SU-DHL-6 (cell line): ENCODE results near the gene ARHGEF28.

Experiments
- H2AFZ ChIP-seq: fragments of 200-600 bp; sonication (generic); 2 replicates; pipeline ENCODE4 v1.6.1; 2014; ENCODE audit warnings: low read depth, mild to moderate bottlenecking, moderate library complexity, mixed read lengths, antibody characterized with exemption, low read length; ENCODE audit not compliant: severe bottlenecking
- H3F3A ChIP-seq: fragments of 200-600 bp; shearing (Covaris generic); 2 replicates; pipeline ENCODE4 v1.6.0; 2016; ENCODE audit warnings: antibody characterized with exemption, mild to moderate bottlenecking; ENCODE audit not compliant: insufficient read depth
- H3K27ac ChIP-seq: fragments of 200-600 bp; sonication (generic); 2 replicates; pipeline ENCODE4 v1.5.1; 2016; ENCODE audit warnings: low read depth, mild to moderate bottlenecking, low read length, moderate library complexity, mixed read lengths
- H3K27me3 ChIP-seq: fragments of 200-600 bp; sonication (generic), shearing (Covaris generic); 2 replicates; pipeline ENCODE4 v1.6.0; 2014; ENCODE audit warnings: mild to moderate bottlenecking, low read length
- H3K36me3 ChIP-seq: fragments of 200-600 bp; sonication (generic); 2 replicates; pipeline ENCODE4 v1.6.1; 2014; ENCODE audit warnings: mild to moderate bottlenecking, low read length, mixed read lengths
- H3K4me2 ChIP-seq: fragments of 300-600, 200-600 bp; shearing (Covaris generic), sonication (generic); 2 replicates; pipeline ENCODE4 v1.6.0; 2014; ENCODE audit warnings: low read length, low read depth, mild to moderate bottlenecking; ENCODE audit not compliant: poor library complexity, severe bottlenecking
- H3K4me3 ChIP-seq: fragments of 200-600 bp; sonication (generic); 2 replicates; pipeline ENCODE4 v1.5.1; 2014; ENCODE audit warnings: antibody characterized with exemption, low read length, mild to moderate bottlenecking, mixed read lengths; ENCODE audit not compliant: insufficient read depth, poor library complexity, severe bottlenecking
- H3K79me2 ChIP-seq: fragments of 200-600 bp; sonication (generic); 2 replicates; pipeline ENCODE4 v1.6.1; 2014; ENCODE audit warnings: mild to moderate bottlenecking, low read length, moderate library complexity; ENCODE audit not compliant: insufficient read depth
- H3K9ac ChIP-seq: fragments of 200-600 bp; sonication (generic); 2 replicates; pipeline ENCODE4 v1.7.0; 2014; ENCODE audit warnings: mild to moderate bottlenecking, low read length
- H3K9me2 ChIP-seq: fragments of 200-600 bp; sonication (generic); replicated peaks from 2 replicates; pipeline ENCODE4 v1.6.1; 2014; ENCODE audit warnings: low read length; ENCODE audit not compliant: insufficient read depth
- H3K9me3 ChIP-seq: fragments of 200-600 bp; sonication (generic); 2 replicates; pipeline ENCODE4 v1.6.1; 2014; ENCODE audit warnings: low read length, mixed read lengths; ENCODE audit not compliant: insufficient read depth
- H4K20me1 ChIP-seq: fragments of 200-600 bp; sonication (generic); 2 replicates; pipeline ENCODE4 v1.6.1; 2014; ENCODE audit warnings: low read depth, mild to moderate bottlenecking, antibody characterized with exemption, low read length, moderate library complexity, mixed read lengths
- CTCF ChIP-seq: fragments of 200-600 bp; sonication (generic); IDR thresholded peaks from one replicate; pipeline ENCODE4 v1.5.1; 2017; ENCODE audit warnings: antibody characterized with exemption, mild to moderate bottlenecking, low read length, moderate library complexity; ENCODE audit not compliant: insufficient read depth, poor library complexity, severe bottlenecking
- EZH2phosphoT487 ChIP-seq: fragments of 200-600 bp; sonication (generic), shearing (Covaris generic); conservative IDR thresholded peaks from 2 replicates; pipeline ENCODE4 v1.6.1; 2018; ENCODE audit warnings: mild to moderate bottlenecking, antibody characterized with exemption, low read length, moderate library complexity, mixed read lengths

ARHGEF28 gene

GRCh38 chr5:73603998-73604397, 22.0 kb upstream of the ARHGEF28 start:
- Histone ChIP-seq H4K20me1 (no peaks in the 10 kb centered on the region), H3K79me2 (no peaks in the 10 kb centered on the region), H3K9me3 (no peaks in the 10 kb centered on the region), H3K4me3 (no peak overlapping the region), H3F3A (no peaks in the 10 kb centered on the region), H3K4me2 (no peak overlapping the region), H3K9me2 (no peaks in the 10 kb centered on the region), H2AFZ (no peak overlapping the region), H3K36me3 (no peaks in the 10 kb centered on the region), H3K27me3 (no peaks in the 10 kb centered on the region), H3K9ac (no peak overlapping the region), H3K27ac (no peak overlapping the region)
- TF ChIP-seq CTCF = no peak
- no peak for TF ChIP-seq EZH2phosphoT487

GRCh38 chr5:73605223-73606087, 20.5 kb upstream of the ARHGEF28 start:
- H3K79me2 ChIP-seq = no peaks in the 10 kb centered on the region
- no peak overlapping the region for H2AFZ ChIP-seq
- H3K9me3 ChIP-seq = no peaks in the 10 kb centered on the region
- H3K9ac ChIP-seq = no peak overlapping the region
- no peaks in the 10 kb centered on the region for H4K20me1 ChIP-seq
- H3K9me2 ChIP-seq = no peaks in the 10 kb centered on the region
- no peak overlapping the region for H3K4me2 ChIP-seq
- no peaks in the 10 kb centered on the region for H3F3A ChIP-seq
- no peak overlapping the region for H3K27ac ChIP-seq
- H3K36me3 ChIP-seq = no peaks in the 10 kb centered on the region
- no peak for TF ChIP-seq EZH2phosphoT487
- TF ChIP-seq CTCF = no peak
- H3K4me3 ChIP-seq = no peak overlapping the region
- no peaks in the 10 kb centered on the region for H3K27me3 ChIP-seq

- H3K27ac ChIP-seq = no peak overlapping the region
- no peak overlapping the region for H3K4me3 ChIP-seq
- no peaks in the 10 kb centered on the region for H3F3A ChIP-seq
- no peak overlapping the region for H2AFZ ChIP-seq
- H3K9me3 ChIP-seq = no peaks in the 10 kb centered on the region
- no peak overlapping the region for H3K9ac ChIP-seq
- H3K9me2 ChIP-seq = no peaks in the 10 kb centered on the region
- H3K4me2 ChIP-seq = no peak overlapping the region
- no peaks in the 10 kb centered on the region for H3K27me3 ChIP-seq
- no peaks in the 10 kb centered on the region for H3K36me3 ChIP-seq
- no peaks in the 10 kb centered on the region for H4K20me1 ChIP-seq
- H3K79me2 ChIP-seq = no peaks in the 10 kb centered on the region
- TF ChIP-seq CTCF = no peak
- TF ChIP-seq EZH2phosphoT487 = no peak
Observed at GRCh38 chr5:73606206-73606753, 19.7 kb upstream of the ARHGEF28 start.
